GM21447 (cell line): Measurements from ENCODE around the gene TAS1R2.
A peak's percentile ranks its signal among the peaks of the same experiment; 100 is the strongest.
"Not testable (repeated sequence)": the region's sequence is repeated elsewhere in the genome, so short reads cannot be mapped to it uniquely, and the experiment has no call there.

Source experiments
- ATAC-seq: cut with Tn5 transposase; IDR thresholded peaks from one replicate; pipeline ENCODE4 v1.9.1; 2021; ENCODE audit not compliant: unreplicated experiment

TAS1R2 gene

DNA sequence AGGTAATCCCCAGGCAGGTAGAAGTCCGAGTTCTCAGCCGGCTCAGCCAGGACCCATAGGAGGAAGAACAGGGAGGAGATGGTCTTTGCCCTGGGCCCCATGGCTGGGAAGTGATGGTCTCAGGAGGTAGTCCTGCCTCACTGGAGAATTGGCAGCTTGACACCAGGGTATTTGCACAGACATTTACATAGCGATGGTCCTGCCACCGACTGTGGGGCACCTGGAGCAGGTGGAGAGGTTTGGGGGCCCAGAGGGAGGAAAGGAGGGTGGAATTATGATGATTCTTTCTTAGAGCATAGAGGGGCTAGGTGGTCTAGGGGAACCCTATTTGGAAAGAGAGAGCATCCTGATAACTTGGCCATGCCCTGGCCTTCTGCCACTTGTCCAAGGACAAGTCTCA, at the start of gene TAS1R2:
Gene TAS1R2 (minus strand): TSS at position 101 of the 400 bp plus-strand sequence. CDS start 0 bp downstream, at position 101.
- ATAC-seq: no peak

DNA sequence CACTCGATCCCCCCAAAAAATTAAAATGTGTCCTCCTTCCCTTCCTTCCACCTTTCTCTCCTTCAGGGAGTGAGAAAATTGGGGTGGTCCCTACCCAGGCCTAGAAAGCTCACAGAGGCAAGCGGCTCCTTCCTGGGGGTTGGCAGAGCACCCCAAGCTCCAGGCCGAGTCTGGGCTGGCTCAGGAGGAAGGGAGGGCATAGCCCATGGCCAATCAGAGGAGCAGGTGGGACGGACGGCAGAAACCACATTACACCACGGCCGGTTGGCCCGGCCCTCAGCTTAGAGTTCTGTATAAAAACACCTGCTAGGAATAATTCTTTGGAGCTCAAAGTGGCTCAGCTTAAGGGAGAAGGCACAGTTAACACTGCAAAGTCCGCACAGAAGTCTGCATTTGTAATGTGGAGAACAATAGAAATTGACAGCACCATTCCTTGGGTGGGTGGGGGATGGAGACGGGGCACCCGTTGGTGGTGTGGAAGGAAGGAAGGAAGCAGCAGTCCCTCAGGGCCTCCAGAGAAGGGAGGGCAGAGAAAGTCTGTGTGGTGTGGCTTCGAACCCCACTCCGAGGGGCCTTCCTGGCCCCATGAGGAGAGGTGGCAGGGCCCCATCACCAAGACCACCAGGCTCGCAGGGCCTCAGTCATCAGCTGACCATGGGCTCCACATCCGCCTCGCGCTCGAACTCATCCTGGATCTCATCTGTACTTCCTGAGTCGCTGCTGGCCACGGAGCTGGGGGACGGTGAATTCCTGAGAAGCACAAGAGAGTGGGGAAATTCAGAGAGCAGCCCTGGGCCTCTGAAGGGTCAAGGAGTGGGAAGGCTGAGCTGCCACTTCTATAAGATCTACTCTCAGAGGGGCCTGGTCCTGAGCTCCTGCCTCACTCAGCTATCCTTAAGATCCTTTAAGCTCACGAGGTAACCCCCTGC, 48.7 kb upstream of the TAS1R2 start:
- ATAC-seq: no peak

DNA sequence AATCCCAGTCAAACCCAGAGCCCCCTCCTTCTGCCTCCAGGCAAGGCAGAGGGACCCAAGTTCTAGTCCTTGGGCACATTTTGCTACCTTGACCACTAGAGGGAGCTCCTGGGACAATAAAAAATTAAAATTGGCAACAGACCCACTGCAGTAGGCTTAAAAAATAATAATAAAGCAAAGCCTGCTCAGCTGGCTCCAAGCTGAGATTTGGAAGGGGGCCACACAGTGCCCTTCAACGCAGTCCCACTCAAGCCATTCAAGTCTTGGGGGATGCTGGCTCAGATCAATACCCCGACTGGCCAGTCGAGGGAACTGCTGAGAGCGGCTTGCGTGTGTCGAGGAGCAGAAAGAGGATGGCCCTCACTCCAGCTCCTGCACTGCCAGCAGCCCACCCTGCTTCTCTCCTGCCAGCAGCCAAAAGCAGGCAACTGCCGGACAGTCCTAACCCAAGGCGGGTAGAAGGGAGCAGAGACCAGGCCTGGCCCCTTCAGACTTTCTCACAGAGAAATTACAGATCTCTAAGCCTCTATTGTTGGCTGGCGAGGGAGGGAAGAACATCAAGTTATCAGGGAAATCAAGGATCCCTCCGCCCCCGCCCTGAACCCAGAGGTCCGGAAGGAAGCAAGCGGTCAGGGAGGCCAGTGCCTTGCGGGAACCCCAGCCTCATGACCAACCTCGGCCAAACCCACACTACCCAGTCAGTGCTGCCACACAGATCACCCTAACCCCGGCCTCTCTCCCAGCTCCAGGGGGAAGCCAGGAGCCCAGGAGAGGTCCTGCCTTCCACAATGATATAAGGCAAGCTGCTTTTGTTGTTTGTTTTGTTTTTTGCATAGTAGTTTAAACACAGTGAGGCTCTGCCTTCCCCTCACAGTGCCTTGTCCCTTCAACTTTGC, 47.8 kb upstream of the TAS1R2 start:
- ATAC-seq: no peak

DNA sequence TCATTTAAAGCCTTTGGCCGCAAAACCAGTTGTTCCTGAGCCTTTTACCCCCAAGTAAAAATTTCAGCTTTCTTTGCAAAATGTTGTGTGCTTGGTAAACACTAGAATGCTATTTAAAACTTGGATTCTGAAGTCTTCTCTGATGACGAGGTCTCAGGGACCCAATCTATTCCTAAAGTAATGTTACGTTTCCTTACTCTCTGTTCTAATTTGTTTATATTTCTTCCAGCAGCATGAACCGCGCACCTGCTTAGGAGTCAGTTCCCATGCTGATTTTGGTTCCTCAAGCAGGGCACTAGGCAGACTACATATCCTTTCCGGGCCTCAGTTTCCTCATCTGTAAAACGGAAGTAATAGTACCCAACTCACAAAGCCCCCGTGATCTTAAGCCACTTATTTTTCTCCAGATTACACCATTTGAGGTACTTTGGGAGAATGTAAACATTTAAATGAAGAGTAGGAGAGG, 43.9 kb upstream of the TAS1R2 start:
- ATAC-seq: no peak

DNA sequence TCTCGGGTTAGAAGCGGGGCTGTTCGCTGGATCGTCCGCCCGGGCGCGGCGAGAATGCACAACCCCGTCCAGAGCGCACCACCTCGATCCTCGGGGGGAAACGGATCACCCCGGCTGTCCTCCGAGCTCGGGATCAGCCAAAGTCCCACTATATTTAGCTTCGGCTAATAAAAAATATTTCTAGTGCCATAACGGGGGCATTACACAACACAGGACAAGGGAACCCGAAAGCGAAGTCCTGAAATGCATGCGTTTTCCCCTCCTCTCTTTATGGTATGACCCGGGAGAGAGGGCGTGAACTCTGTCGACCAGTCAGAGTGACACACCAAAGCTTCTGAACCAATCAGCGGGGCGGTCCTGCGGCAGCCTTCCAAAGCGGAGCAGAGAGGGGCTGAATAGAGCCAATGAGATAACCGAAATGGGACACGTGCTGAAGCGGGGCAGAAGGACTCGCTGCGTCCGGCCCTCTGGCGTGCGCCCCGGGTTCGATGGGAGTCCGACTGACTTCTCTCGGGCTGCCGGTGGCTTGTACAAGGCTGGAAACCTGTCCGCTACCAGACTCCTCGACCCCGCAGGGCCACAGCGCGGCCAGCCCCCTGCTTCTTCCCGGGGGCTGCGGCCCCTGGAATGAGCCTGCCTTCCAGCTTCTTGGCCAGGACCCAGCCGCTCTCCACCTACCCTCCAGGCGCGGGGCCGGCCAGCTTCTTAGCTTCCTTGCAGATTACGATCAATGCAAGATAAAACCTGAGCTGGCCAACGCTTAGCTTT, 43.2 kb upstream of the TAS1R2 start, which contains the start of gene ALDH4A1:
Gene ALDH4A1 (minus strand): TSS at position 33 of the 768 bp plus-strand sequence. CDS start 32 bp downstream, at position 1.
- ATAC-seq: peak; percentile 95

DNA sequence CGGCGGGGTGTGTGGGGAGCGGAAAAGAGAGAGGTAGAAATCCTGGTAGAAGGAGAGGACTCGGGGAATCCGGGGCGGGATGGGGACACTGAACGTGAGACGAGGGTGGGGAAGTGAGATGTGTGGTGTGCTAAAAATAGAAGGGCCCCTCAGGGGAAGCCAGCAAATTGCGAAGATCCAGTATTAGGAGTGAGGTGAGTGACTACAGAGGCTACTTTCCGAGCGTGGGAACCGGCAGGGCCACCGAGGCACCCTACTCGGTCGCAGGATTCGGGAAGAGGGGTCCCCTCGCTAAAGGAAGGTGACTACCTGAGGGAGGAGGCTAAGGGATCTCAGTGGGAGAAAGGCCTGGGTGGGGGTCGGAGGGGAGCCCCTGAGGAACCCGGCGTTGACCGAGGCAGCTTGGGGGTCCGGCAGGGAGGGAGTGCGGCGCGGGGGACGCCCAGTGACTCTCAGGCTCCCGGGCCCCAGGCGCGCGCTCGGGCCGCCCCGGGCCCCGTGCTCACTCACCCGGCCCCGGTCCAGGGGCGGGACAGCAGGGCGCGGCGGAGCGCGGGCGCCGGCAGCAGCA, 42.6 kb upstream of the TAS1R2 start:
- ATAC-seq: no peak

DNA sequence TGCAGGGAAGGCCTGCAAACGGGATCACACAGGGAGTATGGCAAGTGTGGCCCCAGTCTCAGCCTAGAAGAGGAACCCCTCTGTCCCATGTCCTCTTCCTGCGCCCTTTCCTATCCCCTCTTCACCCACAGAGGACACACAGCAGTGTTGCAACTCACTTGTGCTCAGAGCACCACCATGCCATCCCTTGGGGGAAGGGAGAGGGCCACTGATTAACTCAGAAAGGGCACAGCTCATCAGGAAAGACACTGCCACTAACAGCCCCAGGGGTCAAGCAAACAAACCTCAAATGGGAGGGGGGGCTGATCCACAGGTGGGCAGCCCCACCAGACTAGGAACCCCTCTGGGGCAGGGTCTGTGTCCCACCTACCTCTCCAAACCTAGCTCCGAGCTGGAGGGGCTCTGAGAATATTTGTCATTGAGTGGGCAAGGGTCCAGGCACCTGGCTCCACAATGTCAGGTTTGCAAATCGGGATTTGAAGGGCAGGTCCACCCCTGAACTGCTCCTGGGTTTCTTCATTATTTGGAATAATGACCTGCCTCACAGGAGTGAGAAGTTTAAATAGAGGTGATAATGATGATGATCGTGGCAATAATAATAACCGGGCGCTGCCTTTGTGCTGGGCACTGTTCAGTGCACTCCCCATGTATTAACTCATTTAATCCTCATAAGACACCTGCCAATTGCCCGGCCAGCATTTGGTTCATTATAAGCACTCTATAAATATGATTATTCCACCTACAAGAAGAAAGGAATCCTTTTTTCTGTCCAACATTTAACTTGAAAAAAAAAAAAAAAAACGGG, 41.9 kb upstream of the TAS1R2 start:
- ATAC-seq: no peak

DNA sequence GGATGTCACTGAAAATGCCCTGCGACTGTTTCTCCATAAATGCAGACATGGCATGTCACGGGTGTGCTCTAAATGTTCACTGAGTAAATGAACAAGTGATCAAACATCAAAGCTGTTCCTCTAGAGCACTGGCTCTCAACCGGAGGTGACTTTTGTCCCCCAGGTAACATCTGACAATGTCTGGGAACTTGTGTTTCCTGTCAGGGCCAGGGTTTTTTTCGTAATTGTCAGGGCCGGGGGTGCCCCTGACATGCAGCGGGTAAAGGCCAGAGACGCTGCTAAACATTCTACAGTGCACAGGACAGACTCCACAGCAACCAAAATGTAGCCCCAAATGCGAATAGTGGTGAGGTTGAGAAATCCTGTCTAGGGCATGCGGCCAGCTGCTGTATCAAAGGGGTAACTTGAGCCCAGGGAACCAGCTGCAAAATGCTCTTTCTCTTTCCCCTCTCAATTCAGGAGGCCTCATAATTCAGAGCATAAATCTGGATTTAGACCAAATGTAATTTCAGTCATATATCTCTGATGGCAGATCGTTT, 40.9 kb upstream of the TAS1R2 start:
- no peak for ATAC-seq

DNA sequence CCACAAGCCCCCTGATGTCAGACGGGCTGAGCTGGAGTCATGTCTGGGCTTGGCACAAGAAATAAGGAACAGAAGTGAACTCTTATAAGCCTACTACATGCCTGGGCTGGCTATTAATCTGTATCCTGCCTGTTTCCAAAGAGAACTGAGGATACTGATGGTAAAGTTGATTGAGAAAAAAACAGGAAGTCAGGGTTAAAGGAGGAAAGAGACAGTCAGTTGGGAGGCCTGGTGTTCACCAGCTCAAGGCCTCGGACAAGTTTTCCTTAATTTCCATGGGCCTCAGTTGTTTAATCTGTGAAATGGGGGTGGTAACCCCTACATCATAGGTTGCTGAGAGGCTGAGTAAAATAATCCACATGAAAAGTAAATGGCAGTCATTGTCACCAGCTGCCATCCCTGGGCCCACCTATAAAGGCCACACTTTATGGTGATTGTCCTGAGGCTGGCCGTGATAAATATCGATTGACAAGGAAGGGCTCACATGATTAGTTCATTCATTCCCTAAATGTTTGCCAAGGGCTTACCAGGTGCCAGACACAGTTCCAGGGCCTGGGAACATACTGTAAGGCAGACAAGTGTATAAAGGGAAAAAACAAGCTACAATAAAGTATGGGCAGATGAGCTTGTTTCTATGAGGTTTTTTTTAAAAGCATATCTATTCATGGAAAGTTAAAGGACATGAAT, 40.0 kb upstream of the TAS1R2 start:
- no peak for ATAC-seq

DNA sequence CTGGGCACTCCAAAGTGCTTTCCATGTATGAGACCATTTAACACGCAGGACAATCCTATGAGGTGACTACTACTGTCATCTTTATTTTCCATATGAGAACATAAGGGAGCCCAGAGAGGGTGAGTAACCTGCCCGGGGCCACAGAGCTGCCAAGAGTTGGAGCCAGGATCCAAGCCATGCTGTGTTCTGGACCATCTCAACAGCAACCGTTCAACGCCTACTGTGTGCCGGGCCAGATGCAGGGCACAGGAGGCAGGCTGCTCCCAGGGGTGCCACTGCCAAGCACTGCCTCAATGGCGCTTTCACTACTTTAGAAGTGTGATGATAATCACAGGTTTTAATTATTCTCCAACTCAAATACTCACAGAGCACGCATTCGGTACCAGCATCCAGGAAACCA, 39.1 kb upstream of the TAS1R2 start:
- ATAC-seq: no peak

DNA sequence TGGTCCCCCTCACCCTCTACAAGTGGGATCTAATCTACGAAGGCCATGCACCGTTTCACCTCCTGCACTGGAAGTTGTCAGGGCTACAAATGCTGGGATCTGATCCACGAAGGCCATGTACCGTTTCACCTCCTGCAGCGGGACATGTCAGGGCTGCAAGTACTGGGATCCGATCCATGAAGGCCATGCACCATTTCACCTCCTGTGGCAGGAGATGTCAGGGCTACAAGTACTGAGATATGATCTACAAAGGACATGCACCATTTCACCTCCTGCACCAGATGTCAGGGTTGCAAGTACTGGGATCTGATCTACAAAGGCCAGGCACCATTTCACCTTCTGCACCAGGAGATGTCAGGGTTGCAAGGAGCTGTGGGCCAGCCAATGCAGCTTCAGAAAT, 35.9 kb upstream of the TAS1R2 start:
- no peak for ATAC-seq

DNA sequence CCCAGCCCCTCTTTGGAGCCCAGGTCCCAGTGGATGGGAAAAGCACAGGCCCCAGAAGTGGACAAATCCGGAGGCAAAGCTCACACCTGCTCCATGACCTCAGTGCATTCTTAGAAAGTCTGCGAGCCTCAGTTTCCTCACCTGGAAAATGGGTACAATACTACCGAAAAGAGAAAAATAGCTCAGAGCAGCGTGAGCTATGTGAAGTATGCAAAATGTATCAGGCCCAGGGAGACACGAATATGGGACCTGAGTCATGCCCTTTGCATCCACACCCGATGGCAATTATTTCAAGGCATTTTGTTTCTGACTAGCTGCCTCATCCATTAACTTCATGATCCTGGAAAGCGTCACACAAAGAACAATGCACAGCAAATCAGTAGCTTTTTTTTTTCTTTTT, 33.7 kb upstream of the TAS1R2 start:
- ATAC-seq: no peak

DNA sequence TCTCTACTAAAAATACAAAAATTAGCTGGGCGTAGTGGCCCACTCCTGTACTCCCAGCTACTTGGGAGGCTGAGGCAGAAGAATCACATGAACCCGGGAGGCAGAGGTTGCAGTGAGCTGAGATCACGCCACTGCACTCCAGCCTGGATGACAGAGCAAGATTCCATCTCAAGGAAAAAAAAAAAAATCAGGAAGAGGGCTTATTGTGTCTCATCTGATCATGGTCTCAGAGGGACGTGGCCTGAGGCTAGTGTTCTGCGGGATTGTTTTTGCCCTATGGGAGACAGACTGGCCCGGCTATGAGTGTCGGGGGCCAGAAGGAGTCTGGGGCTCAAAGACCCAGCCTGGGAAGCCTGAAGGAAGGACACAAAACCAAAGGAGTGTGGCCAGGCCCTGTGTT, 32.4 kb upstream of the TAS1R2 start:
- ATAC-seq: not testable (repeated sequence)

DNA sequence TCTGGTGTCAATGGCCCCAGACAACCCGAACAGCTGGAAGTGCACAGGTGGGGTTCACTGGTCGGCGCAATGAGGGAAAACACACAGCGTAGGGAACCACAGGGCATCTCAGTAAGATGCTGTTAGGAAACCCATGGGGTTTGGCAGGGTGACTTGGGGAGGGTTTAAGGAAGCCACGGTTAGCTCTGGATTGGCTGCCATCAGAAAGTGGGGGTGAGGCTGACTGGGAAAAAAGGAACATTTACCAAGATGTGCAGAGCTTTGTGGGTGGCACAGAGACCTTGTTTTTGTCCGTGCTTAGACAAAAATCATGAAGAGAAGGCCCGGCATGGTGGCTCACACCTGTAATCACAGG, 31.9 kb upstream of the TAS1R2 start:
- ATAC-seq: no peak

DNA sequence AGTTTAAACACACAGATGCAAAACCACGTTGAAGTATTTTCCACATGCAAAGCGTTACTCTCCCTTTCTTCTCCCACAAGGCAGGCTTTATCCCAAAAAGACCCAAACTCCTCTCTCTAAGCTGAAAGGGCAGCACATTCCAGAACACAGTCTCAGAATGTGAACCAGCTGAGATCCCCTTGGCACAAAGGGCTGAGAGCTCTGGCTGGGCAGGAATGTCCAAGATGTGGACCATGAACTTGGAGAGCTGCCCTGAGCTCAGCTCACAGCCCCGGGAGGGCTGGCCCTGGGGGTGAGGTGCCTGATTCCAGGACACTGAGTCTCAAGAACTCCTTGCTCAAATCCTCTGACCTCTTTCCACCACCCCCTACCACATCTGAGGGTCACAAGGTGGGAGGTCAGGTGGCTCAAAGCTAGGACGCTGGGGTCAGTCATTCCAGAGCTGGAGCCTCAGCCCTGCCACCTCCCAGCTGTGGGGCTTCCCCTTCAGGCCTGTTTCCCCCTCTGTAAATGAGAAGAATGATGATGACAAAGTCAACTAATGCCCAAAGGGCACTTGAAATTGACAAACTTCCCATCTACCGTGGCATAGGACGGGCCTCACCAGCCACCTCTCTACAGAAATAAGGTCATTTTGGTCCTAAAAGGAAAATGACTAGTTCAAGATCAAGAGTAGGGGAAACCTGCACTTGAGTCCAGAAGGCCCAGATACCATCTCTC, 31.4 kb upstream of the TAS1R2 start:
- ATAC-seq: no peak

DNA sequence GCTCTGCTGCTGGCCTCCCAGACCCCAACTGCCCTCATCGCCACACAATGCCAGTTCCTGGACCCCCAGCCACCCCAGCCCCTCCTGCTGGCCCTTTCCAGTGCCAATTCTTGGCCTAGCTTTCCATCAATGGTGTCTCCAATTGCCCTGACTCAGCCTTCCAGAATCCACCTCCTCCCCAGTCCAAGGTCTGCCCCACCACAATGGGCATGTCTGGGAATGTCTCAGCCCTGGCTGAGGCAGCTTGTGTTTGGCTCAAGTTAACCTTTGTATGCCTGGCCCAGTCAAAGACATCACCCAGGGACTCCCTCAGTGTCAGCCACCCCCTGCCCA, 26.5 kb upstream of the TAS1R2 start:
- no peak for ATAC-seq

DNA sequence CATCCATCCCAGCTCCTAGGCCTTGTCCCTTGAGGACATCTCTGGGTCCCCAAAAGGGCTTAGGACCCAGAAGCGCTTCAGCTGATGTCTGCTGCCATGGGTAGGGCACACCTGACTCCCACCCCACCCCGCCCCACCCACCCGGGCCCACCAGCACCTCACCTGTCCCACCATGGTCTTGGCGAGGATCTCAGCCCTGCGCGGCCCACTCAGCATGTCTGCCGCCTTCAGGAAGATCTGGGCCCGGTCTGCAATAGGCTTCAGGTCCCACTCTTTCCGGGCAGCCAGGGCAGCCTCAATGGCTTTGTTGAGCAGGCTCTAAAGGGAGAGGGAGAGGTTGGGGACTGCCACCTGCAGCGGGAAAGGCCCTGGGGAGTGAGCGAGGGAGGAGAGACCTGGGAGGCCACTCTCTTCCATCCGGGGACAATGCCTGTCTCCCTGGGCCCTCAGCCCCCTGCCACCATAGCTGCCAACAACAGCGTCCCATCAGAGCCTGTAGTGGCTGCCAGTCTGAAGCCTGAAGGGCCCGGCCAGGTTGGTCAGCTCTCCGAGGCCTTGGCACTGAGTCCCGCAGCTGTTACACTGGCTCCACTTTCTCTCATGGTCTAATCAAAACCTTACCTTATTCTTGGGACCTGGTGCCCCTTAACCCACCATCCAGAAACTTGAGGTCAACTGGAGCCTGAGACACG, 26.0 kb upstream of the TAS1R2 start:
- ATAC-seq: no peak

DNA sequence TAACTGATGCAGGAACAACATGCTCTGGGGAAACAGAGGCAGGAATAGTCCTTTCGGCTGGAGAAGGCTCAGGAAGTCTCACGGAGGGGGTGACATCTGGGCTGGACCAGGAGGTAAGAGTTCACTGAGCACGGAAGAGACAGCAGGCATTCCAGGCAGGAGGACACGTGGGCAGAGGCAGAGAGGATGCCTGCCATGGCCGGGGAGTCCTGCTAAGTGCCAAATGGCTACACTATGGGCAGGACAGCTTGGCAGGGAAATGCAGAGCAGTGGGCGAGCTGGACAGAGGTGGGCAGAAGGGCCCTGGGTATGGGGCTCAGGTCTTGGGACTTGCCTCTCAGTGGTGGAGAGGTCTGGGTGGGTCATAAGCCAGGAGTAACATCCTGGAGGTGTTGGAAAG, 25.3 kb upstream of the TAS1R2 start:
- no peak for ATAC-seq
